Brain microvascular endothelial cell (primary cell): ENCODE data around the gene IL1R1.

ENCODE experiments used
- DNase-seq: peaks from one replicate; pipeline ENCODE4 v3.0.0-alpha.2; 2020
- H3K27ac ChIP-seq: fragments of 250-450 bp; sonication (Bioruptor Pico); 2 replicates; pipeline ENCODE4 v1.5.1; 2020; ENCODE audit warnings: mild to moderate bottlenecking, moderate library complexity
- H3K27me3 ChIP-seq: fragments of 250-450 bp; sonication (Bioruptor Pico); replicated peaks from 2 replicates; pipeline ENCODE4 v1.5.1; 2020; ENCODE audit warnings: mild to moderate bottlenecking
- H3K36me3 ChIP-seq: fragments of 250-450 bp; sonication (Bioruptor Pico); replicated peaks from 2 replicates; pipeline ENCODE4 v1.5.1; 2020; ENCODE audit warnings: mild to moderate bottlenecking
- H3K4me3 ChIP-seq: 2 replicates; pipeline ENCODE4 v1.5.1; 2011; ENCODE audit warnings: low read depth, mild to moderate bottlenecking, control low read depth, low read length, moderate library complexity
- in situ Hi-C: cut with HindIII; loops from 2 replicates; pipeline ENCODE4 v1.10.0; 2017; ENCODE audit warnings: low sequenced_read_pairs, low pct_ligation_motif_present
- TF ChIP-seq, protein P1 (sequence below): IDR thresholded peaks from 2 replicates; pipeline ENCODE4 v1.5.1; 2011; ENCODE audit warnings: low read depth, mild to moderate bottlenecking, moderate library complexity, low read length, control low read depth, inconsistent platforms; ENCODE audit errors: missing control alignments

Gene IL1R1

DNA sequence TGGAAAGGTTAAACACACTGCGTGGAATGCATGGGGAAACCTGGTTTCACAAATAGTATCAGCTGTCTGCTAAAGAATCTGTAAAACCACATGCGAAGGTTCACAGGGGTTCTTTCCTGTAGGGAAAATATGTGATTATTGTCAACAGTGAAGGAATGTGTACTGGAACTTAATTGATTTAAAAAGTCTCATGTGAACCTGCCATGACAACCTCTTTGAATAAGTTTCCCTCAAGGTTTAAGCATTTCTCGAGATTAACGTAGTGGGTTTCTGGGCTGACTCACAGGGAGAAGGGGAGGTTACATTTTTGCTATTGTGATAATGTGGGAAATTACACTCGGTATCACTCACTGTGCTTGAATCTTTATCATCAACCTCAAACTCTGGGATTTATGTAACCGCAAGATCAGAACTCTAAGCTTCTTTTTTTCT lies 28.2 kb upstream of the IL1R1 start:
- in situ Hi-C loops: no loop called here
- H3K36me3 ChIP-seq: no peaks in the 10 kb centered on the region
- H3K27me3 ChIP-seq: no peaks in the 10 kb centered on the region
- peak; percentile 95 for DNase-seq
- no peak overlapping the region for H3K4me3 ChIP-seq
- H3K27ac ChIP-seq: peak overlapping the region; percentile 100
- TF ChIP-seq, protein P1, sequence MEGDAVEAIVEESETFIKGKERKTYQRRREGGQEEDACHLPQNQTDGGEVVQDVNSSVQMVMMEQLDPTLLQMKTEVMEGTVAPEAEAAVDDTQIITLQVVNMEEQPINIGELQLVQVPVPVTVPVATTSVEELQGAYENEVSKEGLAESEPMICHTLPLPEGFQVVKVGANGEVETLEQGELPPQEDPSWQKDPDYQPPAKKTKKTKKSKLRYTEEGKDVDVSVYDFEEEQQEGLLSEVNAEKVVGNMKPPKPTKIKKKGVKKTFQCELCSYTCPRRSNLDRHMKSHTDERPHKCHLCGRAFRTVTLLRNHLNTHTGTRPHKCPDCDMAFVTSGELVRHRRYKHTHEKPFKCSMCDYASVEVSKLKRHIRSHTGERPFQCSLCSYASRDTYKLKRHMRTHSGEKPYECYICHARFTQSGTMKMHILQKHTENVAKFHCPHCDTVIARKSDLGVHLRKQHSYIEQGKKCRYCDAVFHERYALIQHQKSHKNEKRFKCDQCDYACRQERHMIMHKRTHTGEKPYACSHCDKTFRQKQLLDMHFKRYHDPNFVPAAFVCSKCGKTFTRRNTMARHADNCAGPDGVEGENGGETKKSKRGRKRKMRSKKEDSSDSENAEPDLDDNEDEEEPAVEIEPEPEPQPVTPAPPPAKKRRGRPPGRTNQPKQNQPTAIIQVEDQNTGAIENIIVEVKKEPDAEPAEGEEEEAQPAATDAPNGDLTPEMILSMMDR: no peak

DNA sequence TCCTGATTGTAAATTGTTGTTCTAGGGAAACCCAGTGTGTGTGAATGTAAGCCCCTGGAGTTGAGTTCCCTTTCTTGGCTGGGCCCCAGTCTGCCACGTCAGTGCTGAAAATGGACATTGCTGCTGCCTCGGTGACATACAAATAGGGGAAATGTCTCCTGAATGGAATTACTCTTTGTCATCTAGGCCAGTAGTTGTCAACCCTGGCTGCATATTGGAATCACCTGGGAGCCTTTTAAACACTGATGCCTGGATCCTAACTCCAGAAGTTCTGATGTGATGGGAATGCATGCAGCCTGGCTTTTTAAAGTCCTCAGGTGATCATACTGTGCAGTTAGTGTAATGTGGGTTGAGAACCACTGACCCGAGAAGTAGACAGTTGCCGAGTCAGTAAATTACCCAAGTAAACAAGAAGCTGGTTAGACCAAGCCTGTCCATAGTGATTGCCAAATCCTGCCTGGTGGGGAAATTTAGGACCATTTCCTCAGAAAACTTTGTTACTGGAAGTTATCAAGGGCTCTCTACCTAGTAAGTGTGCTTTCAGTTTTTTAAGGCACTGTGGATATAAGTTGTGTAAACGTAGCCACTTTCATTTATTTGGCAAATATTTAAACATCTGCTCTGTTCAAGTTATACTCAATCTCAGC lies 27.6 kb upstream of the IL1R1 start:
- Histone ChIP-seq H3K4me3 (no peak overlapping the region), H3K36me3 (no peaks in the 10 kb centered on the region), H3K27me3 (no peaks in the 10 kb centered on the region), H3K27ac (peak overlapping the region; percentile 100)
- in situ Hi-C loops: no loop called here
- TF ChIP-seq, protein P1: no peak
- DNase-seq: peak; percentile 89

DNA sequence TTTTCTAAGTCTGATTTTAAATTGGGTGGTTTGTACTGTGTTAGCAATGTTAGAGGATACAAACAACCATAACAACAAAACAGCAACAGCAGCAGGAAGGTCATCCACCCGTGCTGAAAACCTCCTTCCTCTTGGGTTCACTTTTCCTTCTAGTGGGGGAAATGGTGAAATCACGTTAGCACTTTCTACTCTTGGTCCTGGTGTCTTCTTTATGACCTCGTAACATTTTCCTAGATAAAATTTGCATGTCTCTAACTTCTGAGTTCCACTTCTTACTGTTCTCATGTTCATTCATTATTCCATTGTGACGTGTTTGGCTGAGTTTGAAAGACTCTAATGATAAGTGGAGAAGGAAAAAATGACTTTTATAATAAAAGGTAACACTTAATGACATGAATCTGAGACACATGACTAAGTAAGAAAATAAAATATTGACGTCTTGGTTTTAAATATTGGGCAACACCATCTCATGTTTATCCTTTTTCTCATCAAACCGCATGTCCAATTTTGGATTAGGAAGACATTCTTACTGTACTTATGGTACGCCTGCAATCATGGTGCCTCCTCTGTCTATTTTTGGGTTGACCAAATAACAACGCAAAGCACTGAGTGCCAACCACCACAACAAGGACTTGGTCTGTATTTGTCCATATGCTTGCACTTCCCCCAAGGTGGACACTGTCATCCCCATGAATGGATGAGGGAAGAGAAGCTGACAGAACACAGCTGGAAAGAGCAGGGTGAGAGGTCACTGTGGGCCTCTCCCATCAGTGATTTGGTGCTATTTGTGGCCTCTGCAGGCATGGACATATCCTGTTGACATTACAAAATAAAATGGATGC lies 25.7 kb upstream of the IL1R1 start:
- H3K27me3 ChIP-seq: no peaks in the 10 kb centered on the region
- in situ Hi-C loops: no loop called here
- H3K4me3 ChIP-seq: no peak overlapping the region
- DNase-seq: no peak
- peak overlapping the region; percentile 100 for H3K27ac ChIP-seq
- TF ChIP-seq, protein P1: no peak
- no peaks in the 10 kb centered on the region for H3K36me3 ChIP-seq

DNA sequence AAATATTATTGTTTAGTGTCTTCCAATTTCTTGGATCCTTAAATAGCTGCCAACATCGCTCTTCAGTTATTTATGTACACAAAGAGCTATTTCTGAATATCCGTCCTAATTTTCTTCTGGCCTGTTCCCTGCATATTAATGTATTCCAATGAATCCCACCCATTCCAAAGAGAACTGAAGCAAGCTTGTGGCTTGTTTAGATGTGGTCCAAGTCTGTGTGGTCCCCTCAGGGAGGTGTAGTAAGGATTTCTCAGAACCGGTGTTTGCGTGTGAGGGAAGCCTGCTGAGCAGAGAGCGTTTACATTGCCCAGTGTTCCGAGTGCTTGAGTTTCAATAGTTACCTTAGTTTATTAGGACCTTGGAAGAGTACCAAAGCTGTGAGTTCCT lies 25.1 kb upstream of the IL1R1 start:
- no peak for DNase-seq
- TF ChIP-seq, protein P1: no peak
- in situ Hi-C loops: no loop called here
- Histone ChIP-seq H3K27me3 (no peaks in the 10 kb centered on the region), H3K36me3 (no peaks in the 10 kb centered on the region), H3K4me3 (no peak overlapping the region), H3K27ac (peak overlapping the region; percentile 100)

DNA sequence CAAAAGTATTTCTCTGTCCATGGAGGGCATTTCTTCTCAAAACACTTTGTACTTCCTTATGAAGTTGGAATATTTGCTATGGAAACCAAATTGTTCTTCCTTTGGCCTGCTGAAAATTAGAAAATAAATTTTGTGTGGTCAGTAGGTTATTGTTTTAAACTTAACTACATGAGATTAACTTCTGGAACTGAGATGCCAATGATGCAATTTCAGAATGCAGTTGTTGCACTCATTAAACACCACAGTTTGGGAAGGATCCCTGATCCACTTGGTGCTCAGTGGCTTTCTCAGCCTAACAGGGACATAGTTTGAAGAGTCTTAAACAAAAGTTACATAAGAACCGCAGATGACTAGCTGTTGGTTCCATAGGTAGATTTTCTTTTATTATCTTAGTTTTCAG lies 23.3 kb upstream of the IL1R1 start:
- in situ Hi-C loops: no loop called here

More for the DNA sequence above, 23.3 kb upstream of the IL1R1 start:
- H3K36me3 ChIP-seq: no peaks in the 10 kb centered on the region
- no peak overlapping the region for H3K27ac ChIP-seq
- DNase-seq: no peak
- no peaks in the 10 kb centered on the region for H3K27me3 ChIP-seq
- TF ChIP-seq, protein P1: no peak
- H3K4me3 ChIP-seq: no peak overlapping the region
